ENCODE measurements around the gene RAE1.
"Not testable (repeated sequence)": the region's sequence is repeated elsewhere in the genome, so short reads cannot be mapped to it uniquely, and the experiment has no call there.

The RAE1 gene

GRCh38 chr20:57327820-57328219 is 23.2 kb upstream of the RAE1 start:
- no peak for DNase-seq

DNA sequence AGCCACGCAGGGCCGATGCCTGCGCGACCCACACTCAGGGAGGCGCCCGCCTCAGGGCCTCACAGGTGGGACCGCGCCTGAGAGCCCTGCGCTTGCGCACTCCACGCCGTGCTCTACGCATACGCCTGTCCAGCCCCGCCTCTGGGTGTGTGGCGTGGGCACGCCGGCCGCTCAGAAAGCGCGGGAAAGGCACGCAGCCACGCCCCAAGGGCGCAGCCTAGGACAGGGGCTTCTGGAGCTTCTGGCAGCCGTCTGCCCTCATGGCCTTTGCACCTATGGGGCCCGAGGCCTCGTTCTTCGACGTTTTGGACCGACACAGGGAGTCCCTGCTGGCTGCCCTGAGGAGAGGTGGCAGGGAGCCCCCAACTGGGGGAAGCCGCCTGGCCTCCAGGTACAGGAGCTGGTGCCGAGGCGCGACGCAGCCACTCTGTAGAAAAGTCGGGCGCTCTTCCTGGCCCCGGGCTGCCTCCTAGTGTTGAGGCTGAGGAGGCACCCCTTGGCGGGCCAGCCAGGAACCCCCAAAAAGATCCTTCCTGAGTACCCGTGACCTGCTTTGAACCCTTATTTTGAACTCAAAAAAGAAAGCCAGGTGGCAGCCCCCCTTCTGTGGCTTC is 21.3 kb upstream of the RAE1 start, which contains the start of gene SPO11:
Gene SPO11, plus strand, starts transcription at position 196 of the 614 bp plus-strand sequence. Its CDS starts 65 bp downstream, at position 261.
- no peak for DNase-seq

DNA sequence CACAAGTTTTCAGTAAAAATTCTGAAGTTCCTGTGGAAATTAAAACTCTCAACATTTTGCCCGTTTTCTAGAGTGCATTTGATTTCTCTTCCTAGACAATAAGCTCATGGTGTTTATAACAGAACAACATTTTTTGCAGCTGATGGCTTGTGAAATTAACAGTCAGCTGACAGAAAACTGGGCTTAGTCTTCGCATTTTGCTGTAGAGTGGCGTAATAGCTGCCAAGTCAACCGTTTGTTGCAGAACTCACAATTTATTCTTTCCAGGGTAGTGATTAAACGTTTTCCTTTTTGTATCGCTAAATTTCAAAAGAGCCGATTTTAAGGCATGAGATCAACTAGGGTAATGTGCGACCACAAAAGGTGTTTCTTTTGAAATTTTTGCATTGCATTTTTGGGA is 20.1 kb upstream of the RAE1 start:
- no peak for DNase-seq

GRCh38 chr20:57332105-57333089 is 18.7 kb upstream of the RAE1 start:
- peak; percentile 10 for DNase-seq

DNA sequence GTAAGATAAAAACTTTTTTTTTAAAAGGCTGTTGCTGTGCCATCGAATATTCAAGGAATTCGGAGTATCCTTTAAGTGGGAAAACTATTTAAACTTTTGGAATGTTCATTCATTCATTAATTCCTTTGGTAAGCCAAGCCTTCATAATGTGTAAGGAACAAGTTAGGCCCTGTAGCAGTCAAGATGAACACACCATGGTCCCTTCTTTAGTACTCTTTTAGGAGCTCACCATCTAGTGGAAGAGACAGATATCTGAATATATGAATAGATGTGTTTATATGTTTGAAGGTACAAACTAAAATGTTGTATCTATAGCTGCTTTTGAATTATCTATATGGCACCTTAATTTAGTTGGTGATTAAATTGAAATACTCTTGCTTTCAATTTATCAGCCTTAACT is 15.7 kb upstream of the RAE1 start:
- peak; percentile 20 for DNase-seq

- DNase-seq: no peak
Observed at GRCh38 chr20:57341663-57342062, 9.4 kb upstream of the RAE1 start.

DNA sequence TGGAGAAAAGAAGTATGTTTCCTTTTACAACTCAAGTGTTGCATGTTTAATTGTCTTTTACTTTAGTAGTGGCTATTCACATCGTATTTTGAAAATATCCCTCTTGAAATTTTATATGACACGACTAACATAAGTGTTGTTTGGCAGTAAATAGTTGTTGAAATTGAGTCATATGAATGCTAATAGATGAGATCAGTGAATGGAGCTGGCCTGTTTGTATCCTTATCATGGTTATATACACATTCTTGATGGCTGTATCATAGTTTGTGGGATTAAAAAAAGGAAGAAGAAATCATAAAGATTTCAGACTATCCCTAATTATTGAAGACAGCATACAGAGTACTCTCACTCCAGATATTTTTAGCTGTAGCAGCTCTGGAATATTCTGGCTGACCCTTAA is 8.2 kb upstream of the RAE1 start:
- no peak for DNase-seq

DNA sequence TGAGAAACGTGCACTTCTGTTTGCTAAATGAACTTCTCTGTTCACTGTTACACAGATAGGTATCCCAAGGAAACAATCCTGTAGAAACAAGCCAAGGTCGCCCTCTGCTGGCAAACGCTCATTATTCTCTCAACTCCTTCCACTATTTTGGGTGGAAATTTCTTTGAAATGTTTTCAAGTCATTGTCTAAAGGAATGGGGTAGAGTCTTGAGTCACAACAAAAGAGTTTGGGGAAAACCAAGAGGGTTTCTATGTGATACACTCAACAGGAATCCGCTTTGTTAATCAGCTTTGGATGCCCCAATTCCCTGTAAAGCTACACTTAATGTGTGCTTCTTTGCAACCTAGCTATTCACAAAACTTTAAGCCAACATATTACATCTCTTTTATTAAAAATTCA is 4.6 kb upstream of the RAE1 start:
- peak; percentile 67 for DNase-seq

GRCh38 chr20:57347393-57347792 is 3.7 kb upstream of the RAE1 start:
- DNase-seq: no peak

GRCh38 chr20:57348200-57348921 is 2.7 kb upstream of the RAE1 start:
- DNase-seq: not testable (repeated sequence)

DNA sequence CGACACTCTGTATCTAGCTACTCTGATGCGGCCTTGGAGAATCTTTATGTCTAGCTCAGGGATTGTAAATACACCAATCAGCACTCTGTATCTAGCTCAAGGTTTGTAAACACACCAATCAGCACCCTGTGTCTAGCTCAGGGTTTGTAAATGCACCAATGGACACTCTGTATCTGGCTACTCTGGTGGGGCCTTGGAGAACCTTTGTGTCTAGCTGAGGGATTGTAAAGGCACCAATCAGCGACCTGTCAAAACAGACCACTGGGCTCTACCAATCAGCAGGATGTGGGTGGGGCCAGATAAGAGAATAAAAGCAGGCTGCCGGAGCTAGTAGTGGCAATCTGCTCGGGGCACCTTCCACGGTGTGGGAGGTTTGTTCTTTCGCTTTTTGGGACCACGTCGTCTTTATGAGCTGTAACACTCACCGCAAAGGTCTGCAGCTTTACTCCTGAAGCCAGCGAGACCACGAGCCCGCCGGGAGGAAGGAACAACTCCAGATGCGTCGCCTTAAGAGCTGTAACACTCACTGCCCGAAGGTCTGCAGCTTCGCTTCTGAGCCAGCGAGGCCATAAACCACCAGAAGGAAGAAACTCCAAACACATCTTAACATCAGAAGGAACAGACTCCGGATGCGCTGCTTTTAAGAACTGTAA is 2.0 kb upstream of the RAE1 start:
- not testable (repeated sequence) for DNase-seq

DNA sequence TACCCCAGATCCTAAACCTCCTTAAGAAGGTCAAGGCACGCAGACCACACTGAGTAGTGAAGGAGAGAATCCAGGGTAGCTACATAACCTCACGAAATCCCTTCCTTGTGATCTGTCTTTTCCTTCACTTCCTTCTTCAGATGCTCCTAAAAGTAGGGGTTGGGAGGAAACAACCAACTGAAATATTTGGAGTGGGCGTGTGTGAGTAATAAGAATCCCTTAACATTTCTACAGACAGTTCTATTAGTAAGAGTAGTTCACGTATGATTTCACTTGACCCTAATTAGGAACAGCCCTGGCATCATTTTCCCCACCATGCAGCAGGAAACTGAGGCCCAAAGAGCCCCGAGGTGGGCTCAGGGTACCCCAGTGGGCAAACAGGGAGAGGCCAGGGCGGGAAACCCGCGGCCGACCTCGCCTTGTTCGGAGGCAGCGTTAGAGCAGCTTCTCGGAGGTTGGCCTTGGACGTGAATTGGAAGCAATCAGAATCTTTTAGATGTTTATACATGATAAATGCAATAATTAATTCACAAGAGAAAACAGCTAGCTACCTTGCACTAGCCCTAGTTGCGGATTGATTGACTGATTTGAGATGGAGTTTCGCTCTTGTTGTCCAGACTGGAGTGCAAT is 859 bp upstream of the RAE1 start:
- DNase-seq: no peak

GRCh38 chr20:57350726-57351041 is 371 bp upstream of the RAE1 start:
- not testable (repeated sequence) for DNase-seq

DNA sequence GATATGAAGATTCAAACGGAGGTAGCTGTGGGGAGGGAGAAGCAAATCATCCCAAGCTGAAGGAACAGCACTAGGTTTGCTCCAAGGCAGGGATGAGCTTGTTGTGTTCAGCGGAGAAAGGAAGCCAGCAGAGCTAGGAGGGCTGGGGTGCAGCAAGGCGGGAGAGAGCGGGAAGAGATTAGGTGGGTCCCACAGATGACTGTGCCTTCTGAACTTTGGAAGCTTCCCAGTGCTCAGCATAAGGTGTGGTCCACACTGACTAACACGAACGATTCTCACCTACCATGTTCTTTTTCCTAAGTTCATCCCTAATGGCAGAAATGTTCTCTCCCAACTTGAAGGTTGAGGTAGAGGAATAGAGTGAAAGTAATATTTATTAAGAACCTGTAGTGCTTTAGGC is 1.2 kb downstream of the RAE1 start:
- DNase-seq: no peak

DNA sequence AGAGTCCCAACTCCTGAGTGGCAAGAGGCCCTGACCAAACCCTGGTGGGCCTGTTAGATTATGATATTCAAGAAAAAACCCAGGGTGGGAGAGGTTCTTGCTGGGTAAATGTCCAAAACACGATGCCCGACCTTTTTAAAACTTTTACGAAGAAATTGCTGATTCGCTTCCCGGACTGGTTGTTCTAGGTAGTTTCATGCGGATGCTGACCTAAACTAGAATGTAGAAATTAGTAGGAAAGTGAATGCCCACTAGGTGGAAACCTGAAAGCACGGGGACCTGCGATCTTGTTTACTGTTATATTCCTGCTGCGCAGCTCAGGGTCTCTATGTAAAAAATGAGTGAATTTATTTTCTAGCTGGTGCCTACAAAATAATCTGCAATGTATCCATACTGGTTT is 2.3 kb downstream of the RAE1 start:
- no peak for DNase-seq

- peak; percentile 64 for DNase-seq
Observed at GRCh38 chr20:57361517-57361916, 10.5 kb downstream of the RAE1 start.

GRCh38 chr20:57364451-57364850 is 13.4 kb downstream of the RAE1 start:
- no peak for DNase-seq

DNA sequence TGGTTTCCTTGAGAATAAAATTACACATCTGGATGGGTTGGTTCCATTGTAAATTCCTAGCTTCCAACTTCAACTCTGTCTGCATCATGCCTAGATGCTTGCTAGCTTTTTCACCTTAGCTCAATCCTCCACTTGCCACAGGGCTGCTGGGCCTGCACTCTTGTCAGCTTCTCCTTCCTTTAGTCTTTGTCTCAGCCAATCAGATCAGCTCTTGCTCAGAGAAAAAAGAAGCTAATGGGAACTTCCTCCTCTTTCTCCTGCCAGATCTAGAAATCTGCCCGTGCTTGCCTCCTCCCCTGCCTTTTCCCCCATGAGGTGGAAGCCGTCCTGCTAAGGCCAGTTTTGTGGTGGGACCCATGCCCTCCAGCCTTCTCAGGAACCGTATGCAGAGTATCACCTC is 18.5 kb downstream of the RAE1 start:
- no peak for DNase-seq

DNA sequence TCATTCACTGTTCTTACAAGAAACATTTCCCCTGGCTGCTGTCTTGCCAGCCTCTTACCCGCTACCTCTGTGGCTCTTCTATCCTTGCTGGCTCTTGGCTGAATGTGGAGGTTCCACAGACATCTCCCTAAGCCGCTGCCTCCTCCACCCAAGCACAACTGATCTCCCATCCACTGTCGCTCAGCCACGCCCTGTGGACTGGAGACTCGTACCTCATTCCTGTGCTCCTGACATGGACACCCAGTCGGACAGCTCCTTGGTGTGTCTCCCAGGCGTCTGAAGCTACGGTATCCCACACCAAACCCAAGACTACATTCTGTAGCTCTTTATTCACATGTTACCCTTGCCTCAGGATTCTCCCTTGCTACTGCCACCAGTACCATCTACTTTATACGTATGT is 19.3 kb downstream of the RAE1 start:
- no peak for DNase-seq

DNA sequence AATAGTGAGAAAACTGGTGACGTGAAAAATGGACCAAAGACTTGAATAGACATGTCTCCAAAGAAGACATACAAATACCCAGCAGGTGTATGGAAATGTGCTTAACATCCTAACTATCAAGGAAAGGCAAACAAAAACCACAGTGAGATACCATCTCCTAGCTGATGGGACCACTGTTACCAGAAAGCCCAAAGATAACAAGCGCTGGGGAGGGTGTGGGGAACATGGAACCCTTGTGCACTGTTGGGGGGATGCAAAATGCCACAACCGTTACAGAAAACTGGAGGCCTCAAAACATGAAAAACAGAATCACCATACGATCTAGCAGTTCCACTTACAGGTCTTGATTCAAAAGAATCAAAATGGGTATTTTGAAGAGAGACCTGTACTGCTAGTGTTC is 20.3 kb downstream of the RAE1 start:
- DNase-seq: no peak

- no peak for DNase-seq
Observed at GRCh38 chr20:57372157-57372556, 21.1 kb downstream of the RAE1 start.

DNA sequence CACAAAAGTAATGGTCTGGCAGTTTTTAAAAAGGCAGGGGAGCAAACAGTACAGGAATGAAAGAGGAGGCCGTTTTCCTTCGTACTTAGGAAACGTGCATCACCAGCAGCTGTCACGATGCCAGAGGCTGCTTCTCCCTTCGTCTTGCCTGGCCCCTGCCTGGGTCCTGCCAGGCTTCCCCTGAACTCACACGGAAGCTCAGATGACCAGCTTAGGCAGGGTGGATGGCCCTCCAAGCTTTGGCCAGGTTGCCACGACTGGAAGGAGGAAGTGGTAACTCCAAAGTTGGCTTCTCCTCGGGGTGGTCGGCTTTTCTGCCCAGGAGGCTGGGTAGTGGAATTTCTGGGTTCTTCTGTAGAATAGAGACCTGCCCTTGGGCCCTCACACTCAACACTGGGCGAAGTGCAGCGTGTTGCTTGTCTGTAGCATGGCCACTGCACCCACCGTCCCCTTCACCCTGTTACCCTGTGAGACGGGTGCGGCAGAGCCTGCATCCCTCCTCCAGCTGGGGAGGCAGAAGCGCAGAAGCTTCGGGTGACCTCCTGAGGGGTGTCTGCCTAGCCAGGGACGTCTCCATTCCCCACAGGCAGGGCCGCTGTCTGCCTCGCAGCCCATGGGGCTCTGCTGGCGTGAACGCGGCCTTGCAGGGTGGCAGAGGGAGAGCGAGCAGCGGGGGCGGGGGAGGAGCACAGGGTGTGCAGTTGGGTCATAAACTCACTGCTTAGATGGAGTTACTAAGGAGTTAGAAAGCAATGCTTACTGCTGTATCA is 21.7 kb downstream of the RAE1 start:
- no peak for DNase-seq
